CD14-positive monocyte (primary cell): ENCODE data around the gene MAP6D1. TPM values are rescaled to one million over a fixed set of nuclear protein-coding genes. Genes with fewer than 3 reads are reported as not detected.

ENCODE experiments used
- DNase-seq, 3 donors: peaks; one replicate each; pipeline ENCODE4 v3.0.0-alpha.2; 2011 to 2022
- H2AFZ ChIP-seq: 2 replicates; pipeline ENCODE4 v1.6.0; 2012; ENCODE audit warnings: mild to moderate bottlenecking, low read depth, low read length, inconsistent platforms; ENCODE audit not compliant: insufficient read depth, poor library complexity, severe bottlenecking
- H3K27ac ChIP-seq, 2 donors: 1 replicate in 1 of 2; 2 replicates in 1 of 2; pipeline ENCODE4 v1.5.1; 2012 to 2013; ENCODE audit warnings: low read length in 2 of 2, control low read depth in 1 of 2, inconsistent platforms in 1 of 2, low read depth in 1 of 2, mild to moderate bottlenecking in 1 of 2
- H3K27me3 ChIP-seq, 2 donors: one replicate each; pipeline versions ENCODE4 v1.6.0 to v1.6.1; 2011 to 2013; ENCODE audit warnings: low read length in 2 of 2; ENCODE audit not compliant: control insufficient read depth in 2 of 2, insufficient read depth in 2 of 2
- H3K36me3 ChIP-seq, 2 donors: replicated peaks in 1 of 2; 1 replicate in 1 of 2; 2 replicates in 1 of 2; pipeline versions ENCODE4 v1.5.1 to v1.6.1; 2012 to 2013; ENCODE audit warnings: low read length in 2 of 2, control low read depth in 1 of 2, inconsistent platforms in 1 of 2, mild to moderate bottlenecking in 1 of 2; ENCODE audit not compliant: insufficient read depth in 2 of 2, control insufficient read depth in 1 of 2
- H3K4me1 ChIP-seq, 2 donors: 1 replicate in 1 of 2; 2 replicates in 1 of 2; pipeline versions ENCODE4 v1.5.1 to v1.6.1; 2012 to 2013; ENCODE audit warnings: low read length in 2 of 2, control low read depth in 1 of 2, inconsistent platforms in 1 of 2, mild to moderate bottlenecking in 1 of 2, moderate library complexity in 1 of 2; ENCODE audit not compliant: insufficient read depth in 2 of 2, control insufficient read depth in 1 of 2
- H3K4me2 ChIP-seq: replicated peaks from 2 replicates; pipeline ENCODE3; 2012; ENCODE audit warnings: low read length, moderate library complexity, mild to moderate bottlenecking; ENCODE audit not compliant: poor library complexity, severe bottlenecking; ENCODE audit errors: extremely low read depth
- H3K4me3 ChIP-seq, 3 experiments: fragments of 200-600 bp in 1 of 3; sonication (generic) in 1 of 3; replicated peaks in 1 of 3; 1 replicate in 2 of 3; 2 replicates in 1 of 3; pipeline ENCODE4 v1.5.1; 2011 to 2013; ENCODE audit warnings: low read length in 3 of 3, mild to moderate bottlenecking in 3 of 3, control low read depth in 2 of 3, low read depth in 2 of 3, inconsistent platforms in 1 of 3, moderate library complexity in 1 of 3
- H3K79me2 ChIP-seq: 2 replicates; pipeline ENCODE4 v1.6.0; 2012; ENCODE audit warnings: mild to moderate bottlenecking, control low read depth, inconsistent platforms, low read length, moderate library complexity; ENCODE audit not compliant: insufficient read depth
- H3K9ac ChIP-seq: 2 replicates; pipeline ENCODE4 v1.6.0; 2017; ENCODE audit warnings: low read length, mild to moderate bottlenecking; ENCODE audit not compliant: insufficient read depth, poor library complexity, severe bottlenecking
- H3K9me3 ChIP-seq, 2 donors: replicated peaks in 1 of 2; 1 replicate in 1 of 2; 2 replicates in 1 of 2; pipeline versions ENCODE4 v1.5.1 to v1.6.1; 2012 to 2013; ENCODE audit warnings: low read length in 2 of 2, control low read depth in 1 of 2; ENCODE audit not compliant: control insufficient read depth in 1 of 2, insufficient read depth in 1 of 2
- H4K20me1 ChIP-seq: 2 replicates; pipeline ENCODE4 v1.6.0; 2012; ENCODE audit warnings: mild to moderate bottlenecking, low read length, control low read depth, moderate library complexity; ENCODE audit not compliant: insufficient read depth
- H3K27ac Mint-ChIP-seq, 7 donors: one replicate each; pipeline ENCODE4 v1.8.0; 2020; ENCODE audit warnings: mild to moderate bottlenecking in 7 of 7, mixed read lengths in 7 of 7, moderate library complexity in 6 of 7, inconsistent platforms in 2 of 7
- H3K27me3 Mint-ChIP-seq, 3 donors: one replicate each; pipeline ENCODE4 v1.8.0; 2021 to 2022; ENCODE audit warnings: low read depth in 3 of 3, mild to moderate bottlenecking in 3 of 3, mixed read lengths in 3 of 3, moderate library complexity in 3 of 3, inconsistent platforms in 1 of 3
- H3K36me3 Mint-ChIP-seq, 2 donors: one replicate each; pipeline ENCODE4 v1.8.0; 2020; ENCODE audit warnings: mixed read lengths in 2 of 2, inconsistent platforms in 1 of 2, mild to moderate bottlenecking in 1 of 2
- H3K4me1 Mint-ChIP-seq: one replicate; pipeline ENCODE4 v1.8.0; 2020; ENCODE audit warnings: mild to moderate bottlenecking, mixed read lengths
- H3K4me3 Mint-ChIP-seq, 2 donors: one replicate each; pipeline ENCODE4 v1.8.0; 2020; ENCODE audit warnings: mild to moderate bottlenecking in 2 of 2, mixed read lengths in 2 of 2, moderate library complexity in 1 of 2
- H3K9me3 Mint-ChIP-seq, 7 donors: one replicate each; pipeline ENCODE4 v1.8.0; 2020 to 2022; ENCODE audit warnings: mixed read lengths in 7 of 7, mild to moderate bottlenecking in 6 of 7, moderate library complexity in 6 of 7, inconsistent platforms in 2 of 7
- CTCF ChIP-seq: fragments of 200-600 bp; IDR thresholded peaks from one replicate; pipeline ENCODE4 v1.8.0; 2022; ENCODE audit warnings: antibody characterized with exemption, mild to moderate bottlenecking
- WGBS: methylation state at CpG from one replicate; pipeline ENCODE4 v1.1.5; 2013; ENCODE audit warnings: missing lambda C conversion rate; ENCODE audit not compliant: insufficient coverage; 5-methylcytosine and 5-hydroxymethylcytosine counted together
- intact Hi-C, 2 donors: fragments of 100-400 bp; cut with micrococcal nuclease; formaldehyde crosslinking; loops; one replicate each; pipeline versions ENCODE4 v1.15.0 to v1.15.1; 2023
- polyA plus RNA-seq, 3 donors: library from polyadenylated mRNA; depleted of rRNA in 1 of 3; unstranded in 2 of 3; stranded (reverse) in 1 of 3; fragments of 300-500 nt in 2 of 3; fragments of >200 nt in 1 of 3; fragmentation: Illumina TruSeq in 2 of 3; gene quantifications; 1 replicate in 2 of 3; 2 replicates in 1 of 3; pipeline ENCODE4 v1.2.3, GENCODE V29; 2012 to 2021

The MAP6D1 gene
- polyA plus RNA-seq, 3 donors: 0.18 to 0.35 TPM; not detected in 1

- H3K4me2 ChIP-seq: peak overlapping the region; percentile 79
Observed at GRCh38 chr3:183782576-183783276, 42.7 kb downstream of the MAP6D1 start.

GRCh38 chr3:183781246-183781645, 44.1 kb downstream of the MAP6D1 start:
- peaks cover 36 to 45% of the 10 kb centered on the region in 2 donors for H3K36me3 Mint-ChIP-seq
- H3K9me3 Mint-ChIP-seq: peaks cover 0 to 2% (median 0%) of the 10 kb centered on the region in 7 donors
- Histone ChIP-seq H3K27me3 (no peaks in the 10 kb centered on the region), H3K9ac (no peak overlapping the region), H3K36me3 (peaks cover 18 to 27% of the 10 kb centered on the region in 2 donors), H4K20me1 (no peaks in the 10 kb centered on the region), H3K4me3 (no peak overlapping the region), H3K79me2 (peaks cover 19% of the 10 kb centered on the region), H3K9me3 (no peaks in the 10 kb centered on the region), H3K4me1 (peaks cover 64 to 77% of the 10 kb centered on the region in 2 donors), H3K4me2 (no peak overlapping the region), H2AFZ (no peak overlapping the region), H3K27ac (peak overlapping the region; percentile 29 to 68)
- no peaks in the 10 kb centered on the region for H3K27me3 Mint-ChIP-seq
- intact Hi-C loops: loop anchor here (5.0 to 10.0 kb wide), 2 partner anchors 94 to 96 kb away; no protein-coding TSS in a partner anchor
- DNase-seq: no peak
- WGBS: 95% methylated on average over 4 of the region's 6 CpGs
- no peak overlapping the region for H3K4me3 Mint-ChIP-seq
- peak overlapping the region in 4 of 7 donors; percentile 35 to 80 (median 62) for H3K27ac Mint-ChIP-seq
- peaks cover 63% of the 10 kb centered on the region for H3K4me1 Mint-ChIP-seq
- TF ChIP-seq CTCF: no peak

More at GRCh38 chr3:183782576-183783276, 42.7 kb downstream of the MAP6D1 start:
- H2AFZ ChIP-seq: no peak overlapping the region
- peaks cover 0 to 2% (median 0%) of the 10 kb centered on the region in 7 donors for H3K9me3 Mint-ChIP-seq
- peaks cover 29 to 37% of the 10 kb centered on the region in 2 donors for H3K36me3 ChIP-seq
- 100% methylated on average over 2 of the region's 7 CpGs for WGBS
- H3K9ac ChIP-seq: no peak overlapping the region
- no peak for TF ChIP-seq CTCF
- peaks cover 42 to 50% of the 10 kb centered on the region in 2 donors for H3K36me3 Mint-ChIP-seq
- peaks cover 51 to 64% of the 10 kb centered on the region in 2 donors for H3K4me1 ChIP-seq
- intact Hi-C loops: loop anchor here (5.0 to 10.0 kb wide), 2 partner anchors 92 to 95 kb away; no protein-coding TSS in a partner anchor
- no peaks in the 10 kb centered on the region for H4K20me1 ChIP-seq
- peak in 1 of 3 donors; percentile 3 for DNase-seq
- peak overlapping the region; percentile 28 to 92 for H3K27ac ChIP-seq
- H3K4me3 ChIP-seq: peak overlapping the region in 1 of 3 experiments; percentile 72
- peaks cover 19% of the 10 kb centered on the region for H3K79me2 ChIP-seq
- no peaks in the 10 kb centered on the region for H3K27me3 Mint-ChIP-seq
- peak overlapping the region; percentile 75 to 96 (median 89) for H3K27ac Mint-ChIP-seq
- H3K27me3 ChIP-seq: no peaks in the 10 kb centered on the region
- no peak overlapping the region for H3K4me3 Mint-ChIP-seq
- H3K9me3 ChIP-seq: no peaks in the 10 kb centered on the region
- peaks cover 51% of the 10 kb centered on the region for H3K4me1 Mint-ChIP-seq
